HG02981 (cell line): Measurements from ENCODE around the gene MAPRE3.

Source experiments
- ATAC-seq: cut with Tn5 transposase; IDR thresholded peaks from one replicate; pipeline ENCODE4 v1.9.1; 2021; ENCODE audit warnings: mild to moderate bottlenecking, moderate library complexity; ENCODE audit not compliant: unreplicated experiment

Gene MAPRE3

GRCh38 chr2:26948800-26949199 lies 21.6 kb upstream of the MAPRE3 start:
- ATAC-seq: no peak

GRCh38 chr2:26950246-26950645 lies 20.2 kb upstream of the MAPRE3 start:
- ATAC-seq: no peak

- ATAC-seq: no peak
These were observed 19.2 kb upstream of the MAPRE3 start for GRCh38 chr2:26951236-26951635.

GRCh38 chr2:26952374-26952773 lies 18.1 kb upstream of the MAPRE3 start:
- ATAC-seq: no peak

GRCh38 chr2:26954135-26954534 lies 16.3 kb upstream of the MAPRE3 start:
- ATAC-seq: no peak

- no peak for ATAC-seq
These were observed 13.4 kb upstream of the MAPRE3 start for GRCh38 chr2:26957041-26957440.

- ATAC-seq: no peak
These were observed 12.9 kb upstream of the MAPRE3 start for GRCh38 chr2:26957534-26957933.

GRCh38 chr2:26959331-26959730 lies 11.1 kb upstream of the MAPRE3 start:
- ATAC-seq: no peak

GRCh38 chr2:26964446-26965130 lies 5.8 kb upstream of the MAPRE3 start:
- ATAC-seq: no peak

GRCh38 chr2:26968001-26968400 lies 2.4 kb upstream of the MAPRE3 start:
- no peak for ATAC-seq

GRCh38 chr2:26969077-26969844 lies 1.2 kb upstream of the MAPRE3 start:
- no peak for ATAC-seq

GRCh38 chr2:26970928-26971627 lies 641 bp downstream of the MAPRE3 start:
- no peak for ATAC-seq

- ATAC-seq: no peak
These were observed 1.7 kb downstream of the MAPRE3 start for GRCh38 chr2:26971911-26972786.

GRCh38 chr2:26974352-26974751 lies 3.9 kb downstream of the MAPRE3 start:
- no peak for ATAC-seq

- ATAC-seq: no peak
These were observed 4.7 kb downstream of the MAPRE3 start for GRCh38 chr2:26975102-26975501.

GRCh38 chr2:26975656-26976055 lies 5.2 kb downstream of the MAPRE3 start:
- no peak for ATAC-seq

GRCh38 chr2:26976237-26976636 lies 5.8 kb downstream of the MAPRE3 start:
- no peak for ATAC-seq

- ATAC-seq: no peak
These were observed 6.6 kb downstream of the MAPRE3 start for GRCh38 chr2:26977012-26977411.

- no peak for ATAC-seq
These were observed 7.7 kb downstream of the MAPRE3 start for GRCh38 chr2:26978061-26978596.

- ATAC-seq: no peak
These were observed 9.3 kb downstream of the MAPRE3 start for GRCh38 chr2:26979741-26980140.

GRCh38 chr2:26980971-26981370 lies 10.5 kb downstream of the MAPRE3 start:
- no peak for ATAC-seq
